Superior temporal gyrus (tissue), 1 donor: ENCODE data around the gene CIBAR2.

Experiments
- DNase-seq: peaks from one replicate; pipeline ENCODE4 v3.0.0-alpha.2; 2016; ENCODE audit errors: extremely low spot score

CIBAR2 gene

DNA sequence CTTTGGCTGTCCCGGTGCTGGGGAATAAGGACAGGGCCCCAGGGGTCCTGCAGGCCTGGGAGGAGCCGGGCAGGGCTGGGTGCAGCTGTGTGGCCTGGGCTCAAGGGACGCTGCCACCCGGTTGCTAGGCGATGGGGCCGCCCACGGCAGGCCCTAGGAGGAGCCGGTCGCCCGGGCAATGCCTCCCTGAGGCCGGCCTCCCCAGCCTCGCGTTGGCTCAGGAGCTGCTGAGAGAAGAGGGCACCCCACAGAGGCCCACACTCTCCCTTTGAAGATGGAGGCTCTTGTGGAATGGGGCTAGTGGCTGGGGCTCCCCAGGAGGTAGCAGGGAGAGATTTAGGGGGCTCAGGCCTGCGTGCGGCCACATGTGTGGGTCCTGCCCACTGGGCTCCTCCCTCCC lies at the start of gene CIBAR2:
CIBAR2 (minus strand) TSS at position 109 of the 400 bp plus-strand sequence. CDS start 120 bp downstream, outside the sequence.
- no peak for DNase-seq

DNA sequence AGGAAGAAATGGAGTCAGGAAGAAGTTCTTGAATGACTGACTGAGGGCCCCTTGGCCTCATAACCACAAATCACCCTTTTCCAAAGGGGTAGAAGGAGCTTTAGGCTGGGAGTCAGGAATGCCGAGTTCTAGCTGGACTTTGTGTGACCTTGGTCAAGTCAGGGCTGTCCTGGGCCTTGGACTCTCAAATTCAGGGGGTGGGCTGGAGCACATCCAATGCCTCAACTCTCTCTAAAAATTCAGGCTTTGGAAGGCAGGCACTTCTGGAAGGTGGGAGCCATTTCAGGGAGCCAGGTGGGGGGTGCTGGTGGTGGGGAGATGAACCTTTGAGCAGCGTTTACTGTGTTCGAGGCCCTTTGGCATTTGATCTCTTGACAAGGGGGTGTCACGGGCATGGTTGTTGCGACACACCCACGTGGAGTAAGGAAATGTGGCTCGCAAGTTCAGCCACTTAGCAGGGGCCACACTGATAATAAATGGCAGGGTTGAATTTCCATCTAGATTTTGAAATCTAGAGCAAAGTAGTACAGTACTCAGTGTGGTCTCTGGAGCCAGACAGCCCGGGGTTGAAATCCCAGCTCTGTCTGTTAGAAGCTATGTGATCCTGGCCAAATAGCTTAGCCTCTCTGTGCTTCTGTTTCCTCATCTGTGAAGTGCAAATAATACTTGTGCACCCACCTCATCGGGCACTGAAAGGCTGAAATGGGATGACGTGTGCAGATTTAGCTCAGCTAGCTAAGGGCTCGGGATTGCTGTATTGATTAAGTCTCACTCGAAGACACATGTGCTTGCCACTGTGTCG lies 47.1 kb upstream of the CIBAR2 start:
- DNase-seq, result no peak

GRCh38 chr16:85158743-85159178 lies 46.5 kb upstream of the CIBAR2 start:
- DNase-seq, result no peak

DNA sequence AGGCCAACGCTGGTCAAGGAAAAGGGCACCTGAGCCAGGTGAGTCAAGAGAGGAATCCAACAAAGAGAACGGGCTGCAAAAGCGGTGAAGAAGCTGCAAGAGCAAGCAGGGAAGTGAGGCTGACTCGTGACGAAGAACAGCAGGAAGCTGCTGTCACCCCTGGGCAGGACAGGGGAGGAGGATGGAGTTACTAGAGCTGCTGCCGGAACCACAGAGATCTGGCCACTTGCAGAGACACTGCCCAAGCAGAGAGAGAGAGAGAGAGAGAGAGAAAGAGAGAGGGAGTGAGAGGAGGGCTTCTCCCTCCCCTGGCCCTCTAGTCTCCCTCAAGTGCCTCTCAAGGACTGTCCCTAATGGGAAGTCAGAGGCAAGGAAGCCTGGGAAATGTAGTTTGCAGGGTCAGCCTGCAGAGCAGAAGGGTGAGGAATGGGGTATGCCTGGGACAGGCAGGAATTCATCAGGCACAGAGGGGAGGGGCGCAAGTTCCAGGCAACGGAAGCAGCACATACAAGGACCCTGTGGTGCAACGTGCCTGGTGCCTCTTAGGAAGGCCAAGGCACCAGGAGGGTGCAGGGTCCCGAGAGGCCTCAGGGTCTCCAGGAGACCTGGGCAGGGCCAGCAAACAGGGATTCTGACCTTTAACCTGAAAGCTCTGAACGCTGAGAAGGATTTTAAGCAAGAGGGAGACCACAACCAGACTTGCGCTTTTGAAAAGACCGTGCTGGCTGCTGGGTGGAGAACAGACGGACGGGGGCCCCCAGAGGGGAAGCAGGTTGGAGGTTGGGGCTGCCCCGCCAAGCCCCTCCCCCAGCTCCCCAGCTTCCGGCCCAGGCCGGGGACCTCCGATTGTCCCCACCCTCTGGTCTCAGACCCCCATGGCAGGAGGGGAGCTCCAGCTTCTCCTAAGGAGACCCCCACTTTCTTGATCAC lies 45.8 kb upstream of the CIBAR2 start:
- DNase-seq, result no peak

- no peak for DNase-seq
Measured at GRCh38 chr16:85157372-85157771, 45.1 kb upstream of the CIBAR2 start.

- DNase-seq, result no peak
Measured at GRCh38 chr16:85156869-85157268, 44.6 kb upstream of the CIBAR2 start.

GRCh38 chr16:85156440-85156839 lies 44.2 kb upstream of the CIBAR2 start:
- DNase-seq, result no peak

DNA sequence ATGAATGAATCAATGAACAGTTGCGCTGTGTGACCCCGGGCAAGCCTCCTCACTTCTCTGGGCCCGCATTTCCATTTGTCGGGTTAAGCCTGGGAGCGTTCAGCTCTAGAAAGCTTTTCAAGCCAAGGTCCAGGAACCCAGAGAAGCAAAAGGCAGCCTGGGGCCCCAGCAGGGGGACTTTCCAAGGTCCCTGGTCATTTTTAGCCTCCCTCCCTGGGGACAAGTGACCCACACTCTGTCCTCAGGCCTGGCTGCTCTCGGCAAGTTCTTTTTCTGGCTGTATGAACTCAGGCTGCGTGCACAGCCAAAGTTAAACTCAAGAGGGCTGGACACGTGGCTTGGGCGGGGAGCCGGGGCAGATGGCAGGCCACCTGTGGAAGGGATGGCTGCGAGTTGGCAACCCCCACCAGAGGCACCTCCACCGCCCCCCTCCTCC lies 41.4 kb upstream of the CIBAR2 start:
- no peak for DNase-seq

GRCh38 chr16:85153046-85153445 lies 40.8 kb upstream of the CIBAR2 start:
- DNase-seq, result no peak

- DNase-seq, result no peak
Measured at GRCh38 chr16:85152414-85153030, 40.2 kb upstream of the CIBAR2 start.

GRCh38 chr16:85151603-85152413 lies 39.5 kb upstream of the CIBAR2 start:
- no peak for DNase-seq

DNA sequence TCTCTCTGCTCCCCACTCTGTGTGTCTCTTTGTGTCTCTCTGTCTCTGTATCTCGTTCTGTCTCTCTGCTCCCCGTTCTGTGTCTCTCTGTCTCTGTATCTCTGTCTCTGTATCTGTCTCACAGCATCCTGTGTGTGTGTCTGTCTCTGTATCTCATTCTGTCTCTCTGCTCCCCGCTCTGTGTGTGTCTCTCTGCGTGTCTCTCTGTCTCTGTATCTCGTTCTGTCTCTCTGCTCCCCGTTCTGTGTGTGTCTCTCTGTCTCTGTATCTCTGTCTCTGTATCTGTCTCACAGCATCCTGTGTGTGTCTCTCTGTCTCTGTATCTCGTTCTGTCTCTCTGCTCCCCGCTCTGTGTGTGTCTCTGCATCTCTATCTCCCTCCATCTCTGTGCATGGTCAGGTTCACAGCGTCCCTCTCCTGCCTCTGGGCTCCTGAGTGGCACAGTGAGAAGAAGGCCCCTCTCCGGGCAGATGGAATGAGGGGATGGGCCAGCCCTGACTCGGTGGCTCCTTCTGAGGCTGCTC lies 38.9 kb upstream of the CIBAR2 start:
- DNase-seq, result no peak

DNA sequence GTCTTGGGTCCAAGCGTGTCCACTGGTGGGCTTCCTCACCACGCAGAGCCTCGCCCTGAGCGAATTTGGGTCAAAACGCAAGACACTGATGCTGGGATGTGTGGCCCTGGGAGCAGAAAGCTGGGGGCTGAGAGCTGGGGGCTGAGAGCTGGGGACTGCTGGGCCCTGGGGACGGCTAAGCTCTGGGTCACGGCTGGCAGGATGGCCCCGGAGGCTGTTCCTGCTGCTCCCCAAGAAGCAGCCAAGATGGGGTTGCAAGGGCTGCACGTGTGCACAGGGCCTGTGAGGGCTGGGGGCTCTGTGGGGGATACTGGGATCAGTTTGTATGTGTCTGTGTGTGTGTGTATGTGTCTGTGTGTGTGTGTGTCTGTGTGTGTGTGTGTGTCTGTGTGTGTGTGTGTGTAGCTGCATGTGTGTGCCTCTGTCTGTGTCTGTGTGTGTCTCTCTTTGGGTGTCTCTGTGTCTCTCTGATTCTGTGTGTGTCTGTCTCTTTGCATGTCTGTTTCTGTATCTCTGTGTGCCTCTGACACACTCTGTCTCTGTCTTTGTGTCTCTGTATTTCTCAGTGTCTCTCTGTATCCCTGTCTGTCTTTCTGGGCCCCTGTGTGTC lies 38.2 kb upstream of the CIBAR2 start:
- DNase-seq, result no peak

GRCh38 chr16:85149776-85150175 lies 37.5 kb upstream of the CIBAR2 start:
- no peak for DNase-seq

DNA sequence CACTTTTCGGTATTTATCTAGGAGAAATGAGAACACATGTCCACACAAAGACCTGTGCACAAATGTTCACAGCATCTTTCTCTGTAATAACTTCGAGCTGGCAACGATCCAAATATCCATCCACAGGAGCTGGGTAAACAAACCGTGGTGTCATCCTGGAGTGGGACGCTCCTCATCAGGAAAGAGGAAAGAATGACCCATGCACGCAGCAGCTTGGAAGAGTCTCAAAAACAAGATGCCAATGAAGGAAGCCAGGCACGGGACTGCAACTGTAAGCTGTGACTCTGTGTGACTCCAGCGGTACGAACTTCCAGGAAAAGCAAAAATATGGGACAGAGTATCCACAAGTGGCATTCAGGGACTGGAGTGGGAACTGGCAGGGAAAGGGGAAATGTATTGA lies 36.7 kb upstream of the CIBAR2 start:
- no peak for DNase-seq

DNA sequence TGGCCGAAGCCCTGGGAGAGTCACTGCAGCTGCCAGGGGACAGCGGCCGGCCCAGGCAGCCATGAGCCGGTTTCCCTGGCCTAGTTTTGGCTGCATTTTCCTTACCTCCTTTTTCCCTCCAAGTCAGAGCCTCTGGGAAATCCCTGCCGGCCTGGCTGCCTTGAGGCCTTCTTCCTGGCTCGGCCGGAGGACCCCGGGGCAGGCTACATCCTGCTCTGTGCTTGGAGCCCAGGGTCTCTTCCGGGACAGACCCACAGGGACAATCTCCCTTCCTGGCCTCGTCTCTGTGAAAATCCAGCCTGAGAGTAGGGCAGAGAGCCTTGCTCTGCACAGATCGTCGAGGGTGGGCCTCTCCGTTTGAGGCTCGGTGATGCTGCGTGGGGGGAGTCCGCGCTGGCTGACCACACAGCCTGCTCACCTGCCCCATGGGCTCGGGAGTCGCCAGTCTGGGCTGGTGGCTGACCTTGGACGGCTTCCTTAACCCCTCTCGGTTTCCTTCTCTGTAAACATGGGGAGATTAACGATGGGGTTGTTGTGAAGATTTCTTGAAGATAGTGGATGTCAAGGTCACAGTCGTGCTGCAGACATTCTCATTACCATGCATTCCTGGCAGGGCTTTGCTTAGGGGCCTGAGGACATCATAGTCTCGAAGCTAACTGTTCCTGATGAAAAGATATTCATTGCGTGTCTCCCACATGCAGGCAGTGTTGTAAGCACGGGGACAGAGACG lies 34.8 kb upstream of the CIBAR2 start:
- no peak for DNase-seq

DNA sequence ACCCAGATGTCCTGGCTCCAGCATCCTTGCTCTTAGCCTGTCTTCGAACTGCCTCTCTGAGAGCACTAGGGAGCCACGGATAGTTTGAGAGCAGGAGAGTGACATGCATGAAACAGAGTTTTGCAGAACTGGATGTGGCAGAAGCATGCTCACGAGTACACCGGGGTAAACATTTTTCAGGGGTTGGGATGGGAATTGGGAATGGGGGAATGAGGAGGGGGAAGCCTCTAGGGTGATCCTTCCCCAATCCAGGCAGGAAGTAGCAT lies 34.2 kb upstream of the CIBAR2 start:
- DNase-seq, result no peak

DNA sequence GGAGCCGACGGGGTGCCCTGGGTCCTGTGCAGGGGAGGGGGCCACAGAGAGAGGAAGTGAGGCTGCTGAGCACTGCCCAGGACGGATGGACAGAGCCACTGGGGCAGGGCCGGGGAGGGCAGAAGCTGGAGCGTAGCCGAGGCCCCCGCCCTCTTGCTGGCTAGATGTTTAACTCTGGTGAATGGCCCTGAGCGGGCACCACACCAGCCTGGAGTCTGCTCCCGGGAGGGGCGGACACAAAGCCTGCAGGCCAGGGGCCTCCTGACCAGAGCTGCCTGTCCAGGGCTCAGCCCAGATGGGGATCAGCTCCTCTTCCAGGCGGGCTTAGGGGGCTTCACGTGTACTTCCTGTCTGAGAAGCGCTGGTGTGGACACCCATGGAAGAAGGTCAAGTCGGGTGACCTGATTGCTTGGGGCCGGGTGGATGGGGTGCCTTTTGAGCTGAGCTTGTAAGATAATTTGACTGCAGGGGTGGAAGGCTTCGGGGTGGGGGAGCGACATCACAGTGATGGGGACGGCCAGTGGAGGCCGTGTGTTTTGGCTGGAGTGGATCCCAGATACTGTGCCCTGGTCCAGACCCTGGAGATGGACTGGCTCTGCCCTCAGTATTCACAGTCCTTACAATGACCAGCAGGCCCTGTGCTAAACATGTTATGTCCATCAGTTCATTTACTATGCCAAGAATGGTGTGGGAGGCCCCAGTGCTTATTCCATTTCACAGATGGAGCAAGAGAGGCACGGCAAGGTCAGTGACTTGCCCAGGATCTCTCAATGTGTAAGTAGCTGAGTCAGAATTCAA lies 33.7 kb upstream of the CIBAR2 start:
- DNase-seq, result no peak

DNA sequence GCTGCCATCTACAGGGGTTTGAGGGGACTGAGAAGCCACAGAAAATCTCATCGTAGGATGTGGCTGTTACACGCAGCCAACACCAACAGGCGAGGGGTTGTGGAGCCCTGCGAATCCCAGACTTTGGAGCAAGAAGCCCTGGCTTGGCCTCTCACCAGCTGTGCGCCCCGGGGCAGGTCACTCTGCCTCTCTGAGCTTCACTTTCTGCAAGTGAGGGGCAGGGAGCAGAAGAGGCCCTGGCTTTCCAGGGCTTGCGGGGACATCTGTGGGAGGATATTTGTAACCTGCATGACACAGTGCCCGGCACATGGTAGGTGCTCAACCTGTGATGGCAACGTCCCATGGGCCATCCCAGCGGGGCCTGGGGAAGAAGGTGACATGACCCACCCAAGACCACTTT lies 32.9 kb upstream of the CIBAR2 start:
- no peak for DNase-seq
